ENCODE measurements around the gene GIPC1.

The GIPC1 gene

DNA sequence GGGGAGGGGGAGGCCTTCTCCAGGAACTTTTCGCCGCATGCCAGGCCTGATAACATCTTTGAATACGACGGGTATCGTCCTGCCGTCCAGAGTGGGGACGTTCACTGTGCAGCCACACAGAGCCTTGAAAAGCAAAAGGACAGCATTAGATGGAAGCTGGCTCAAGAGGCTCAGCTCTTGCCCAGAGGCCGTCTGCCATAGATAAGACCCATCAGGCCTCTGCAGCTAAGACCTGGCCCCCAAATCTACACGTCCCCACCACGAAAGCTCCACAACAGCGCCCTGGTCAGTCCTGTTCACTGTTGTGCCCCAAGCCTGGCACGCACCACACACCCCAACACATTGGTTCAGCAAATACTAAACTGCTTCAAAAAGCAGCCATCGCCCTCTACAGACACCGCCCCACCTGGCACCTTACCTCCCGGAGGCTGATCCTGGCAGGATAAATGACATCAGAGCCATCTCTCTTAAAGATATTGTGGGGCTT, 20.2 kb upstream of the GIPC1 start:
- H3K9me2 ChIP-seq (ENCODE audit: low read depth, low read length), result no peaks in the 10 kb centered on the region
- H3K79me2 ChIP-seq (ENCODE audit: insufficient read depth, low read length), result peaks cover 16% of the 10 kb centered on the region
- peak overlapping the region; percentile 99; the same call in 1 of the 2 replicates for H3K9ac ChIP-seq (ENCODE audit: low read length)
- H2AFZ ChIP-seq (ENCODE audit: low read length), result no peak overlapping the region
- peak overlapping the region; percentile 84 for H3K4me2 ChIP-seq (ENCODE audit: low read length)
- H3K4me3 ChIP-seq (ENCODE audit: low read depth, low read length, poor library complexity, severe bottlenecking), result peak overlapping the region; percentile 98
- H4K20me1 ChIP-seq (ENCODE audit: insufficient read depth, low read length), result no peaks in the 10 kb centered on the region
- H3K4me1 ChIP-seq (ENCODE audit: insufficient read depth, low read length, severe bottlenecking), result peaks cover 29% of the 10 kb centered on the region
- TF ChIP-seq EZH2 (IDR thresholded peaks at IDR 0.05; ENCODE audit: borderline replicate concordance, low read length), result no peak
- TF ChIP-seq, protein P1, sequence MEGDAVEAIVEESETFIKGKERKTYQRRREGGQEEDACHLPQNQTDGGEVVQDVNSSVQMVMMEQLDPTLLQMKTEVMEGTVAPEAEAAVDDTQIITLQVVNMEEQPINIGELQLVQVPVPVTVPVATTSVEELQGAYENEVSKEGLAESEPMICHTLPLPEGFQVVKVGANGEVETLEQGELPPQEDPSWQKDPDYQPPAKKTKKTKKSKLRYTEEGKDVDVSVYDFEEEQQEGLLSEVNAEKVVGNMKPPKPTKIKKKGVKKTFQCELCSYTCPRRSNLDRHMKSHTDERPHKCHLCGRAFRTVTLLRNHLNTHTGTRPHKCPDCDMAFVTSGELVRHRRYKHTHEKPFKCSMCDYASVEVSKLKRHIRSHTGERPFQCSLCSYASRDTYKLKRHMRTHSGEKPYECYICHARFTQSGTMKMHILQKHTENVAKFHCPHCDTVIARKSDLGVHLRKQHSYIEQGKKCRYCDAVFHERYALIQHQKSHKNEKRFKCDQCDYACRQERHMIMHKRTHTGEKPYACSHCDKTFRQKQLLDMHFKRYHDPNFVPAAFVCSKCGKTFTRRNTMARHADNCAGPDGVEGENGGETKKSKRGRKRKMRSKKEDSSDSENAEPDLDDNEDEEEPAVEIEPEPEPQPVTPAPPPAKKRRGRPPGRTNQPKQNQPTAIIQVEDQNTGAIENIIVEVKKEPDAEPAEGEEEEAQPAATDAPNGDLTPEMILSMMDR (IDR thresholded peaks at IDR 0.05; ENCODE audit: low read length), result no peak
- H3F3A ChIP-seq (ENCODE audit: insufficient read depth, low read length), result peaks cover 14% of the 10 kb centered on the region
- no peaks in the 10 kb centered on the region for H3K9me3 ChIP-seq (ENCODE audit: low read length)
- no peaks in the 10 kb centered on the region for H3K27me3 ChIP-seq (ENCODE audit: insufficient read depth, low read length)
- H3K36me3 ChIP-seq (ENCODE audit: insufficient read depth, low read length), result peaks cover 46% of the 10 kb centered on the region
- no peak overlapping the region for H3K27ac ChIP-seq (ENCODE audit: low read depth, low read length, poor library complexity, severe bottlenecking)

DNA sequence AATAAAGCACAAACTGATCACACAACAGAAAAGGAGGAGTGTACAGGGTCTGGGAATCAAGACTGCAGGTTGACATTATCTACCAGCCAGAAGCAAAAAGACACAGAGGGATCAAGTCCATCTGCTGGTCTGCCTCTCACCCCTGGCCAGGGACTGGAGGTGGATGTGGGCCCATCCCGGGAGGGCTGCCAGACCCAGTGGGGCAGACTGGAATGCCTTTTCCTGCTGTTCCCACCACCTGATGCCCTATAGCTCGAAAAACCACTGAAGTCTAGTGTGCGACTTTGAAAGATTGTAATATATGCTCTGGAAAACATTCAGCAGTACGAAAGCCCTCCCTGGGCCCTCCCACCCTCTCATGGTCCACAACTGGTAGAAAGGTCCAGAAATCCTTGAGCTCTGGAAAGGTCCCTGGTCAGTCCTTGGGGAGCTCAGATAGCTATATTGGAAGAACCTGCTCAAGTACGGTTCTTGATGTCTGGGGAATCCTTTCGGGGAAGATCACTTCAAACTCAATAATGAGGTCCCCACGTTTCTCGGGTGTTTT, 19.6 kb upstream of the GIPC1 start:
- H3F3A ChIP-seq (ENCODE audit: insufficient read depth, low read length), result peaks cover 13% of the 10 kb centered on the region
- H2AFZ ChIP-seq (ENCODE audit: low read length), result no peak overlapping the region
- peak overlapping the region; percentile 99; the same call in 1 of the 2 replicates for H3K9ac ChIP-seq (ENCODE audit: low read length)
- H3K27me3 ChIP-seq (ENCODE audit: insufficient read depth, low read length), result no peaks in the 10 kb centered on the region
- peaks cover 16% of the 10 kb centered on the region for H3K79me2 ChIP-seq (ENCODE audit: insufficient read depth, low read length)
- H3K27ac ChIP-seq (ENCODE audit: low read depth, low read length, poor library complexity, severe bottlenecking), result no peak overlapping the region
- H3K4me1 ChIP-seq (ENCODE audit: insufficient read depth, low read length, severe bottlenecking), result peaks cover 29% of the 10 kb centered on the region
- H3K36me3 ChIP-seq (ENCODE audit: insufficient read depth, low read length), result peaks cover 46% of the 10 kb centered on the region
- no peaks in the 10 kb centered on the region for H3K9me2 ChIP-seq (ENCODE audit: low read depth, low read length)
- no peak for TF ChIP-seq EZH2 (IDR thresholded peaks at IDR 0.05; ENCODE audit: borderline replicate concordance, low read length)
- TF ChIP-seq, protein P1 (IDR thresholded peaks at IDR 0.05; ENCODE audit: low read length), result no peak
- H4K20me1 ChIP-seq (ENCODE audit: insufficient read depth, low read length), result no peaks in the 10 kb centered on the region
- peak overlapping the region; percentile 84 for H3K4me2 ChIP-seq (ENCODE audit: low read length)
- no peaks in the 10 kb centered on the region for H3K9me3 ChIP-seq (ENCODE audit: low read length)
- H3K4me3 ChIP-seq (ENCODE audit: low read depth, low read length, poor library complexity, severe bottlenecking), result peak overlapping the region; percentile 98

DNA sequence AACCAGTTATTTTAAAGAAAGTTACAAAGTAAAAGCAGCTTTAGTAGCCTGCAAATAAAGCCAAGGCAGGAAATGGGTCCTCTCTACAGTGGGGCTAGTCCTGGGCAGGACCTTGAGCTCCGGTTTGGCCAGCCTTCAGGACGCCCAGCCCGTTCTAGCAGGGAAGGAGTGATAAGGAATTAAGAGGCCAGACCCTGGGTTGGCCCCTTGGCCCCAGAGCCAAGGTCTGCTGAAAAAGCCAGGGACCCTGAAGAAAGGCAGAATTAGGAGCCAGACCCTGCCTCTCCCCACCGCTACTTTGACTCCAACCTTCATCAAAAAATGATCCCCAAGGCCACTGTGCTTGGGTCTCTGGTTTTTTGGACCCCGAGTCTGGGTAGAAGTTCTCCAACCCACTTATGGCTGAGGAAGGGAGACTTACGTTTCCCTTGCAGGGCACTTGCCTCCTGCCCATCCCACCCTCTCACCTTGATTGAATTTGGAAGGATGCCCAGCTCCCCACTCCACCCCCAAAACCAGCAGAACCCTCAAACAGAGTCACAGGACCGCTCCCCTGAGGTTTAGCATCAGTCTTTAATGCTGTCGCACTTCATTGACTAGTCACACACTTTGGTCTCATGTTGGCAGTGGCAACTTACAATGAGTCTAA, 18.4 kb upstream of the GIPC1 start:
- peaks cover 29% of the 10 kb centered on the region for H3K4me1 ChIP-seq (ENCODE audit: insufficient read depth, low read length, severe bottlenecking)
- TF ChIP-seq, protein P1 (IDR thresholded peaks at IDR 0.05; ENCODE audit: low read length), result no peak
- TF ChIP-seq EZH2 (IDR thresholded peaks at IDR 0.05; ENCODE audit: borderline replicate concordance, low read length), result no peak
- no peaks in the 10 kb centered on the region for H4K20me1 ChIP-seq (ENCODE audit: insufficient read depth, low read length)
- peaks cover 16% of the 10 kb centered on the region for H3K79me2 ChIP-seq (ENCODE audit: insufficient read depth, low read length)
- H3K4me2 ChIP-seq (ENCODE audit: low read length), result no peak overlapping the region
- H3K36me3 ChIP-seq (ENCODE audit: insufficient read depth, low read length), result peaks cover 46% of the 10 kb centered on the region
- H3K27ac ChIP-seq (ENCODE audit: low read depth, low read length, poor library complexity, severe bottlenecking), result no peak overlapping the region
- peaks cover 6% of the 10 kb centered on the region; the same call in 1 of the 2 replicates for H3F3A ChIP-seq (ENCODE audit: insufficient read depth, low read length)
- no peaks in the 10 kb centered on the region for H3K27me3 ChIP-seq (ENCODE audit: insufficient read depth, low read length)
- no peaks in the 10 kb centered on the region for H3K9me2 ChIP-seq (ENCODE audit: low read depth, low read length)
- H3K4me3 ChIP-seq (ENCODE audit: low read depth, low read length, poor library complexity, severe bottlenecking), result no peak overlapping the region
- H3K9ac ChIP-seq (ENCODE audit: low read length), result no peak overlapping the region; the same call in 1 of the 2 replicates
- no peaks in the 10 kb centered on the region for H3K9me3 ChIP-seq (ENCODE audit: low read length)
- H2AFZ ChIP-seq (ENCODE audit: low read length), result no peak overlapping the region

Measured in OCI-LY1 (cell line).